B cell (primary cell): Measurements from ENCODE around the gene DCAF8L2. TPM values are rescaled to one million over a fixed set of nuclear protein-coding genes. Genes with fewer than 3 reads are reported as not detected.

Experiments used
- ATAC-seq: fragments of 200-7000 bp; cut with Tn5 transposase; one replicate; pipeline ENCODE4 v1.10.0; 2021; ENCODE audit warnings: low read depth, mild to moderate bottlenecking, moderate number of reproducible peaks, moderate library complexity
- CTCF ChIA-PET: fragments of 350-600 bp; sonication (Branson Sonifier 250); formaldehyde crosslinking; loops from one replicate; lab custom pipeline; 2021; ENCODE audit warnings: antibody characterized with exemption, inconsistent platforms; lab: Charles Lee
- POLR2A ChIA-PET: fragments of 350-600 bp; sonication (Branson Sonifier 250); formaldehyde crosslinking; loops from one replicate; lab custom pipeline; 2021; ENCODE audit warnings: antibody characterized with exemption; lab: Charles Lee
- DNase-seq: peaks from one replicate; pipeline ENCODE4 v3.0.0; 2013
- H2AFZ ChIP-seq: 2 replicates; pipeline ENCODE4 v1.6.1; 2012; ENCODE audit warnings: mild to moderate bottlenecking, low read depth, low read length; ENCODE audit not compliant: insufficient read depth, poor library complexity, severe bottlenecking
- H3K27ac ChIP-seq, 2 donors: 1 replicate in 1 of 2; 2 replicates in 1 of 2; pipeline ENCODE4 v1.5.1; 2012 to 2013; ENCODE audit warnings: low read length in 2 of 2, mild to moderate bottlenecking in 2 of 2, moderate library complexity in 1 of 2
- H3K27me3 ChIP-seq, 4 experiments: fragments of 200-600 bp in 1 of 4; sonication (generic) in 1 of 4; replicated peaks in 1 of 4; 1 replicate in 2 of 4; 2 replicates in 2 of 4; pipeline versions ENCODE4 v1.6.1 to v1.7.0; 2013 to 2016; ENCODE audit warnings: low read length in 3 of 4, mild to moderate bottlenecking in 2 of 4, mixed read lengths in 1 of 4, moderate library complexity in 1 of 4; ENCODE audit not compliant: insufficient read depth in 4 of 4, control insufficient read depth in 3 of 4; ENCODE audit errors: control extremely low read depth in 1 of 4
- H3K36me3 ChIP-seq, 2 experiments: replicated peaks in 1 of 2; 1 replicate in 1 of 2; 2 replicates in 1 of 2; pipeline versions ENCODE4 v1.6.1 to v1.7.1; 2013; ENCODE audit warnings: low read length in 1 of 2; ENCODE audit not compliant: insufficient read depth in 2 of 2, control insufficient read depth in 1 of 2; ENCODE audit errors: control extremely low read depth in 1 of 2, extremely low read depth in 1 of 2
- H3K4me1 ChIP-seq, 2 donors: fragments of 200-600 bp in 1 of 2; sonication (generic) in 1 of 2; 1 replicate in 1 of 2; 2 replicates in 1 of 2; pipeline versions ENCODE4 v1.5.1 to v1.6.1; 2013 to 2017; ENCODE audit warnings: low read length in 2 of 2; ENCODE audit not compliant: control insufficient read depth in 2 of 2, insufficient read depth in 2 of 2
- H3K4me2 ChIP-seq: replicated peaks from 2 replicates; pipeline ENCODE3; 2012; ENCODE audit warnings: mild to moderate bottlenecking, low read depth, low read length; ENCODE audit not compliant: poor library complexity, severe bottlenecking
- H3K4me3 ChIP-seq, 5 experiments: fragments of 200-600 bp in 1 of 5; sonication (generic) in 1 of 5; 1 replicate in 3 of 5; 2 replicates in 2 of 5; pipeline versions ENCODE4 v1.5.1 to v1.7.0; 2011 to 2016; ENCODE audit warnings: low read length in 4 of 5, mild to moderate bottlenecking in 4 of 5, low read depth in 2 of 5, control low read depth in 1 of 5, moderate library complexity in 1 of 5; ENCODE audit not compliant: insufficient read depth in 1 of 5; ENCODE audit errors: control extremely low read depth in 1 of 5, extremely low read depth in 1 of 5
- H3K79me2 ChIP-seq: fragments of 200-600 bp; sonication (generic); one replicate; pipeline ENCODE4 v1.6.0; 2016; ENCODE audit warnings: low read length; ENCODE audit not compliant: control insufficient read depth, insufficient read depth
- H3K9ac ChIP-seq: fragments of 200-600 bp; sonication (generic); 2 replicates; pipeline ENCODE4 v1.6.1; 2017; ENCODE audit warnings: mild to moderate bottlenecking, low read length, moderate library complexity
- H3K9me3 ChIP-seq, 3 donors: one replicate each; pipeline versions ENCODE4 v1.6.1 to v1.7.1; 2013; ENCODE audit warnings: low read length in 2 of 3; ENCODE audit not compliant: control insufficient read depth in 2 of 3, insufficient read depth in 1 of 3; ENCODE audit errors: control extremely low read depth in 1 of 3
- H4K20me1 ChIP-seq: 2 replicates; pipeline ENCODE4 v1.6.0; 2012; ENCODE audit warnings: mild to moderate bottlenecking, low read length; ENCODE audit not compliant: insufficient read depth, control insufficient read depth, poor library complexity, severe bottlenecking
- H3K27ac Mint-ChIP-seq: one replicate; pipeline ENCODE4 v1.8.0; 2021; ENCODE audit warnings: mixed read lengths
- H3K27me3 Mint-ChIP-seq: one replicate; pipeline ENCODE4 v1.8.0; 2021; ENCODE audit warnings: mixed read lengths
- H3K4me1 Mint-ChIP-seq: one replicate; pipeline ENCODE4 v1.8.0; 2021; ENCODE audit warnings: mixed read lengths
- H3K4me3 Mint-ChIP-seq: one replicate; pipeline ENCODE4 v1.8.0; 2021; ENCODE audit warnings: mixed read lengths
- H3K9me3 Mint-ChIP-seq: one replicate; pipeline ENCODE4 v1.8.0; 2022; ENCODE audit warnings: mixed read lengths; ENCODE audit not compliant: insufficient read depth
- EZH2 ChIP-seq: IDR thresholded peaks from 2 replicates; pipeline ENCODE4 v1.6.1; 2012; ENCODE audit warnings: borderline replicate concordance, low read depth, mild to moderate bottlenecking, moderate library complexity, low read length; ENCODE audit not compliant: insufficient read depth, poor library complexity, severe bottlenecking
- WGBS: methylation state at CpG from one replicate; pipeline ENCODE4 v1.1.5; 2013; ENCODE audit warnings: missing lambda C conversion rate; ENCODE audit not compliant: insufficient coverage; 5-methylcytosine and 5-hydroxymethylcytosine counted together
- intact Hi-C: fragments of 100-400 bp; cut with micrococcal nuclease; formaldehyde crosslinking; loops from one replicate; pipeline ENCODE4 v1.10.0; 2022
- polyA plus RNA-seq: library from polyadenylated mRNA; depleted of rRNA; stranded (reverse); fragments of >200 nt; gene quantifications from 2 replicates; pipeline ENCODE4 v1.2.3, GENCODE V29; 2012
- total RNA-seq, 2 donors: library from RNA; stranded (reverse); fragments of 120-200 nt in 1 of 2; gene quantifications; 1 replicate in 1 of 2; 2 replicates in 1 of 2; pipeline versions ENCODE4 v1.2.3 to v1.2.4, GENCODE V29; 2013 to 2022
- TF ChIP-seq, protein P1 (sequence below): fragments of 200-600 bp; IDR thresholded peaks from one replicate; pipeline ENCODE4 v1.8.0; 2022; ENCODE audit warnings: antibody characterized with exemption, mild to moderate bottlenecking

DCAF8L2 gene
- total and polyA plus RNA-seq, 2 donors (not counting 1 experiment from before 2014, with no cell fraction given), result not detected

DNA sequence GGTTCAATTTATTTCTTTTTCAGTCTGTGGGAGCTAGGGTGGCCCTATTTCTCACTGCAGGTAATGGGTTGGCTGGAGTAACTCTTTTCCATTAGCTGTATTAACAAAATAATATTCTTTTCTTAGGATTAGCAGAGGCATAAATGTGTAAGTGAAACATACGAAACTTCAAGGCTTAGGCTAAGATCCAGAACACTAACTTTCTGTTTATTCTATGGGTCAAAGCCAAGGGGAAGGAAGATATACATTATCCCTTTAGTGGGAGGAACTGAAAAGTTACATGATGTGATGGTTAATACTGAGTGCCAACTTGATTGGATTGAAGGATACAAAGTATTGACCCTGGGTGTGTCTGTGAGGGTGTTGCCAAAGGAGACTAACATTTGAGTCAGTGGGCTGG, 66.4 kb downstream of the DCAF8L2 start:
- Histone ChIP-seq H3K27ac (no peak overlapping the region), H3K4me2 (no peak overlapping the region), H3K9me3 (no peaks in the 10 kb centered on the region), H4K20me1 (no peaks in the 10 kb centered on the region), H3K9ac (no peak overlapping the region), H3K4me3 (no peak overlapping the region), H3K79me2 (no peaks in the 10 kb centered on the region), H3K36me3 (no peaks in the 10 kb centered on the region), H3K4me1 (no peaks in the 10 kb centered on the region), H2AFZ (no peak overlapping the region), H3K27me3 (no peaks in the 10 kb centered on the region)
- CTCF ChIA-PET, result no interaction called here
- Mint-ChIP-seq H3K4me1 (no peaks in the 10 kb centered on the region), H3K27me3 (no peaks in the 10 kb centered on the region), H3K27ac (no peak overlapping the region), H3K9me3 (no peaks in the 10 kb centered on the region), H3K4me3 (no peak overlapping the region)
- POLR2A ChIA-PET, result no interaction called here
- TF ChIP-seq, protein P1, sequence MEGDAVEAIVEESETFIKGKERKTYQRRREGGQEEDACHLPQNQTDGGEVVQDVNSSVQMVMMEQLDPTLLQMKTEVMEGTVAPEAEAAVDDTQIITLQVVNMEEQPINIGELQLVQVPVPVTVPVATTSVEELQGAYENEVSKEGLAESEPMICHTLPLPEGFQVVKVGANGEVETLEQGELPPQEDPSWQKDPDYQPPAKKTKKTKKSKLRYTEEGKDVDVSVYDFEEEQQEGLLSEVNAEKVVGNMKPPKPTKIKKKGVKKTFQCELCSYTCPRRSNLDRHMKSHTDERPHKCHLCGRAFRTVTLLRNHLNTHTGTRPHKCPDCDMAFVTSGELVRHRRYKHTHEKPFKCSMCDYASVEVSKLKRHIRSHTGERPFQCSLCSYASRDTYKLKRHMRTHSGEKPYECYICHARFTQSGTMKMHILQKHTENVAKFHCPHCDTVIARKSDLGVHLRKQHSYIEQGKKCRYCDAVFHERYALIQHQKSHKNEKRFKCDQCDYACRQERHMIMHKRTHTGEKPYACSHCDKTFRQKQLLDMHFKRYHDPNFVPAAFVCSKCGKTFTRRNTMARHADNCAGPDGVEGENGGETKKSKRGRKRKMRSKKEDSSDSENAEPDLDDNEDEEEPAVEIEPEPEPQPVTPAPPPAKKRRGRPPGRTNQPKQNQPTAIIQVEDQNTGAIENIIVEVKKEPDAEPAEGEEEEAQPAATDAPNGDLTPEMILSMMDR, result no peak
- intact Hi-C loops, result no loop called here
- WGBS, result no CpG with 5 or more reads among the region's 1 CpG
- no peak for DNase-seq
- ATAC-seq, result no peak

DNA sequence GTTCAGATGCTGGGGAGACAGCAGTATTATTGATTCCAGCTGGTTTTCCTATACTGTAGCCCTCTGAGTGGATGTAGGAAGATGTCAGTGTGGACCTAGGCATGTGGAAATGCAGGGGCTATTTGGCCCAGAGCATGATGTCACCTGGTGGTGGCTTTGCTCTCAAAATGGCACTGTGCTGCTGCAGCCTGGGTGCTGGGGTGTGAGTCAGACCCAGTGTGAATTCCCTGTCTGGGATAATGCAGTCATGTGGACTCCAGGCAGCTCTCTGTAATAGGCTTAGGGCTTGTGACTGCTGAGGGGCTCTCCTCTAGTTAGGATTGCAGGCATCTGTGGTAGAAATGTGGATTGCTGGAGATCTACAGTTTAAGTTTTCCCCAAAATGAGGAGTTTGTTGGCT, 70.7 kb downstream of the DCAF8L2 start:
- Histone ChIP-seq H3K9me3 (no peaks in the 10 kb centered on the region), H2AFZ (no peak overlapping the region), H3K4me1 (no peaks in the 10 kb centered on the region), H3K4me3 (no peak overlapping the region), H3K27me3 (no peaks in the 10 kb centered on the region), H3K27ac (no peak overlapping the region), H3K36me3 (no peaks in the 10 kb centered on the region), H3K79me2 (no peaks in the 10 kb centered on the region), H3K4me2 (no peak overlapping the region), H3K9ac (no peak overlapping the region), H4K20me1 (no peaks in the 10 kb centered on the region)
- CTCF ChIA-PET, result no interaction called here
- ATAC-seq (no peak), DNase-seq (no peak)
- Mint-ChIP-seq H3K27me3 (no peaks in the 10 kb centered on the region), H3K27ac (no peak overlapping the region), H3K4me3 (no peak overlapping the region), H3K4me1 (no peaks in the 10 kb centered on the region), H3K9me3 (no peaks in the 10 kb centered on the region)
- TF ChIP-seq EZH2, result no peak
- TF ChIP-seq, protein P1, result no peak
- intact Hi-C loops, result no loop called here
- POLR2A ChIA-PET, result no interaction called here
